Amniotic epithelial cell (primary cell): ENCODE measurements around the gene AOPEP.

Experiments
- DNase-seq: peaks from one replicate; pipeline ENCODE4 v3.0.0-alpha.2; 2010; ENCODE audit warnings: low read depth

AOPEP gene

GRCh38 chr9:94850540-94851434 is 124.3 kb downstream of the AOPEP start:
- DNase-seq, result no peak

- DNase-seq, result no peak
Measured at GRCh38 chr9:94851467-94851866, 125.0 kb downstream of the AOPEP start.

GRCh38 chr9:94851892-94852291 is 125.4 kb downstream of the AOPEP start:
- DNase-seq, result no peak

- no peak for DNase-seq
Measured at GRCh38 chr9:94852373-94852772, 125.9 kb downstream of the AOPEP start.

- DNase-seq, result no peak
Measured at GRCh38 chr9:94853887-94854286, 127.4 kb downstream of the AOPEP start.

GRCh38 chr9:94855903-94856302 is 129.4 kb downstream of the AOPEP start:
- no peak for DNase-seq

- no peak for DNase-seq
Measured at GRCh38 chr9:94857791-94858190, 131.3 kb downstream of the AOPEP start.

GRCh38 chr9:94859226-94859625 is 132.7 kb downstream of the AOPEP start:
- no peak for DNase-seq

GRCh38 chr9:94859891-94860290 is 133.4 kb downstream of the AOPEP start:
- no peak for DNase-seq

GRCh38 chr9:94860678-94861588 is 134.4 kb downstream of the AOPEP start:
- no peak for DNase-seq

- DNase-seq, result peak; percentile 96
Measured at GRCh38 chr9:94861589-94862272, 135.2 kb downstream of the AOPEP start.

GRCh38 chr9:94864196-94864595 is 137.7 kb downstream of the AOPEP start:
- DNase-seq, result no peak

GRCh38 chr9:94864862-94865509 is 138.5 kb downstream of the AOPEP start:
- no peak for DNase-seq

- peak; percentile 76 for DNase-seq
Measured at GRCh38 chr9:94865582-94866452, 139.3 kb downstream of the AOPEP start.

GRCh38 chr9:94866770-94867169 is 140.3 kb downstream of the AOPEP start:
- DNase-seq, result no peak

GRCh38 chr9:94867281-94867841 is 140.9 kb downstream of the AOPEP start:
- peak; percentile 97 for DNase-seq

GRCh38 chr9:94867842-94868312 is 141.4 kb downstream of the AOPEP start:
- DNase-seq, result peak; percentile 97

GRCh38 chr9:94868464-94868863 is 142.0 kb downstream of the AOPEP start:
- no peak for DNase-seq

- DNase-seq, result peak; percentile 52
Measured at GRCh38 chr9:94869415-94869843, 142.9 kb downstream of the AOPEP start.

- DNase-seq, result no peak
Measured at GRCh38 chr9:94870465-94870792, 143.9 kb downstream of the AOPEP start.
